DMS53 treated with DMSO at 0.1 percent for 48 hours (cell line): ENCODE measurements around the gene CNGA2.
"Not testable (repeated sequence)": the region's sequence is repeated elsewhere in the genome, so short reads cannot be mapped to it uniquely, and the experiment has no call there.

ENCODE experiments used
- DNase-seq: peaks from one replicate; lab custom pipeline; 2025; ENCODE audit not compliant: unreplicated experiment; lab: John Stamatoyannopoulos, UW

CNGA2 gene

GRCh38 chrX:151734446-151734845 lies at the start of gene CNGA2:
Gene CNGA2, plus strand, starts transcription at chrX:151734746. Its CDS starts 3,738 bp downstream, at chrX:151738484.
- no peak for DNase-seq

- DNase-seq, result no peak
Measured at GRCh38 chrX:151687635-151688034, 46.9 kb upstream of the CNGA2 start.

GRCh38 chrX:151688695-151689094 lies 45.9 kb upstream of the CNGA2 start:
- no peak for DNase-seq

- no peak for DNase-seq
Measured at GRCh38 chrX:151692825-151693224, 41.7 kb upstream of the CNGA2 start.

- DNase-seq, result no peak
Measured at GRCh38 chrX:151694121-151694520, 40.4 kb upstream of the CNGA2 start.

- DNase-seq, result no peak
Measured at GRCh38 chrX:151694661-151695582, 39.6 kb upstream of the CNGA2 start, which contains the start of gene PRRG3. Gene PRRG3, plus strand, starts transcription at chrX:151695458. Its CDS starts 3,357 bp downstream, at chrX:151698815.

- DNase-seq, result no peak
Measured at GRCh38 chrX:151695583-151696340, 38.8 kb upstream of the CNGA2 start.

GRCh38 chrX:151697082-151697481 lies 37.5 kb upstream of the CNGA2 start:
- DNase-seq, result not testable (repeated sequence)

GRCh38 chrX:151697522-151697921 lies 37.0 kb upstream of the CNGA2 start:
- no peak for DNase-seq

GRCh38 chrX:151698485-151698884 lies 36.1 kb upstream of the CNGA2 start:
- DNase-seq, result no peak

- no peak for DNase-seq
Measured at GRCh38 chrX:151699746-151700145, 34.8 kb upstream of the CNGA2 start.

- no peak for DNase-seq
Measured at GRCh38 chrX:151700581-151700980, 34.0 kb upstream of the CNGA2 start.

- no peak for DNase-seq
Measured at GRCh38 chrX:151701071-151701470, 33.5 kb upstream of the CNGA2 start.

- no peak for DNase-seq
Measured at GRCh38 chrX:151701531-151701930, 33.0 kb upstream of the CNGA2 start.

GRCh38 chrX:151702026-151702714 lies 32.4 kb upstream of the CNGA2 start:
- no peak for DNase-seq

GRCh38 chrX:151702741-151703340 lies 31.7 kb upstream of the CNGA2 start:
- DNase-seq, result no peak

GRCh38 chrX:151703487-151703886 lies 31.1 kb upstream of the CNGA2 start:
- DNase-seq, result no peak

GRCh38 chrX:151704041-151704663 lies 30.4 kb upstream of the CNGA2 start:
- no peak for DNase-seq

- DNase-seq, result no peak
Measured at GRCh38 chrX:151708821-151709220, 25.7 kb upstream of the CNGA2 start.

- DNase-seq, result no peak
Measured at GRCh38 chrX:151710457-151710856, 24.1 kb upstream of the CNGA2 start.
